Astrocyte of the cerebellum (primary cell): ENCODE data around the gene ZBTB9.
A peak's percentile ranks its signal among the peaks of the same experiment; 100 is the strongest.

Experiments used
- DNase-seq: peaks from one replicate; pipeline ENCODE4 v3.0.0-alpha.2; 2011; ENCODE audit warnings: low read depth
- H3K4me3 ChIP-seq: 2 replicates; pipeline ENCODE4 v1.5.1; 2011; ENCODE audit warnings: mild to moderate bottlenecking, low read depth, low read length, moderate library complexity
- in situ Hi-C: cut with HindIII; loops from 2 replicates; pipeline ENCODE4 v1.10.0; 2017; ENCODE audit warnings: low sequenced_read_pairs
- TF ChIP-seq, protein P1 (sequence below): IDR thresholded peaks from 2 replicates; pipeline ENCODE4 v1.5.1; 2012; ENCODE audit warnings: low read length, low read depth, moderate library complexity, mild to moderate bottlenecking; ENCODE audit errors: missing control alignments

Gene ZBTB9, protein sequence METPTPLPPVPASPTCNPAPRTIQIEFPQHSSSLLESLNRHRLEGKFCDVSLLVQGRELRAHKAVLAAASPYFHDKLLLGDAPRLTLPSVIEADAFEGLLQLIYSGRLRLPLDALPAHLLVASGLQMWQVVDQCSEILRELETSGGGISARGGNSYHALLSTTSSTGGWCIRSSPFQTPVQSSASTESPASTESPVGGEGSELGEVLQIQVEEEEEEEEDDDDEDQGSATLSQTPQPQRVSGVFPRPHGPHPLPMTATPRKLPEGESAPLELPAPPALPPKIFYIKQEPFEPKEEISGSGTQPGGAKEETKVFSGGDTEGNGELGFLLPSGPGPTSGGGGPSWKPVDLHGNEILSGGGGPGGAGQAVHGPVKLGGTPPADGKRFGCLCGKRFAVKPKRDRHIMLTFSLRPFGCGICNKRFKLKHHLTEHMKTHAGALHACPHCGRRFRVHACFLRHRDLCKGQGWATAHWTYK

GRCh38 chr6:33454009-33454946 is at the start of gene ZBTB9:
Gene ZBTB9 (plus strand): TSS chr6:33454576. CDS start chr6:33455101, 525 bp downstream.
- in situ Hi-C loops = no loop called here
- peak within 1 kb of the TSS; percentile 96 for H3K4me3 ChIP-seq
- TF ChIP-seq, protein P1, sequence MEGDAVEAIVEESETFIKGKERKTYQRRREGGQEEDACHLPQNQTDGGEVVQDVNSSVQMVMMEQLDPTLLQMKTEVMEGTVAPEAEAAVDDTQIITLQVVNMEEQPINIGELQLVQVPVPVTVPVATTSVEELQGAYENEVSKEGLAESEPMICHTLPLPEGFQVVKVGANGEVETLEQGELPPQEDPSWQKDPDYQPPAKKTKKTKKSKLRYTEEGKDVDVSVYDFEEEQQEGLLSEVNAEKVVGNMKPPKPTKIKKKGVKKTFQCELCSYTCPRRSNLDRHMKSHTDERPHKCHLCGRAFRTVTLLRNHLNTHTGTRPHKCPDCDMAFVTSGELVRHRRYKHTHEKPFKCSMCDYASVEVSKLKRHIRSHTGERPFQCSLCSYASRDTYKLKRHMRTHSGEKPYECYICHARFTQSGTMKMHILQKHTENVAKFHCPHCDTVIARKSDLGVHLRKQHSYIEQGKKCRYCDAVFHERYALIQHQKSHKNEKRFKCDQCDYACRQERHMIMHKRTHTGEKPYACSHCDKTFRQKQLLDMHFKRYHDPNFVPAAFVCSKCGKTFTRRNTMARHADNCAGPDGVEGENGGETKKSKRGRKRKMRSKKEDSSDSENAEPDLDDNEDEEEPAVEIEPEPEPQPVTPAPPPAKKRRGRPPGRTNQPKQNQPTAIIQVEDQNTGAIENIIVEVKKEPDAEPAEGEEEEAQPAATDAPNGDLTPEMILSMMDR = no peak
- DNase-seq = peak; percentile 82

- H3K4me3 ChIP-seq = no peak overlapping the region
- DNase-seq = no peak
- in situ Hi-C loops = no loop called here
- TF ChIP-seq, protein P1 = no peak
Measured at GRCh38 chr6:33404884-33405283, 49.5 kb upstream of the ZBTB9 start.

DNA sequence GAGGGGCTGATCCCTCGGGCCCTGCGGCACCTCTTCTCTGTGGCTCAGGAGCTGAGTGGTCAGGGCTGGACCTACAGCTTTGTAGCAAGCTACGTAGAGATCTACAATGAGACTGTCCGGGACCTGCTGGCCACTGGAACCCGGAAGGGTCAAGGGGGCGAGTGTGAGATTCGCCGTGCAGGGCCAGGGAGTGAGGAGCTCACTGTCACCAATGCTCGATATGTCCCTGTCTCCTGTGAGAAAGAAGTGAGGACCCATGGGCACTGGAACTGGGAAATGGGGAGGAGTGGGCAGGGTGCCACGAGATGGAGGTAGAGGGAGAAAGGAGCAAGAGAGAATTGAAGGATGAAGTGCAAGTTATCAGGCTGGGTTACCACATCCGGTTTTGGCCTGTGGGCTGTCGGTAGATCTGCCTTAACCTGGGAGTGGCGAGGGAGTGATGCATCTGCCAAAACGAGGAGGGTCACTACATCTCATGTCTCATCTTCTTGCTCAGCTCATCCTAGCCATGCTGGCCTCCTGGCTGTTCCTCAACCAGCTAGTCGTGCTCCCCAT is 48.9 kb upstream of the ZBTB9 start:
- no peak overlapping the region for H3K4me3 ChIP-seq
- in situ Hi-C loops = no loop called here
- TF ChIP-seq, protein P1 = no peak
- DNase-seq = no peak

DNA sequence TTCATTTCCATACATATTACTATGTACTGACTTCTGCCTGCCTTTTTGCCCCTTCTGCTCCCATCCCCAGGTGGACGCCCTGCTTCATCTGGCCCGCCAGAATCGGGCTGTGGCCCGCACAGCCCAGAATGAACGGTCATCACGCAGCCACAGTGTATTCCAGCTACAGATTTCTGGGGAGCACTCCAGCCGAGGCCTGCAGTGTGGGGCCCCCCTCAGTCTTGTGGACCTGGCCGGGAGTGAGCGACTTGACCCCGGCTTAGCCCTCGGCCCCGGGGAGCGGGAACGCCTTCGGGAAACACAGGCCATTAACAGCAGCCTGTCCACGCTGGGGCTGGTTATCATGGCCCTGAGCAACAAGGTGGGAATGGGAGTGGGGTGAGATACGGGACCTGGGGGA is 48.2 kb upstream of the ZBTB9 start:
- in situ Hi-C loops = no loop called here
- no peak for DNase-seq
- no peak overlapping the region for H3K4me3 ChIP-seq
- TF ChIP-seq, protein P1 = no peak

- TF ChIP-seq, protein P1 = peak; percentile 14
Measured at GRCh38 chr6:33407132-33407718, 47.2 kb upstream of the ZBTB9 start.

More at GRCh38 chr6:33407132-33407718, 47.2 kb upstream of the ZBTB9 start:
- in situ Hi-C loops = no loop called here
- DNase-seq = peak; percentile 43
- no peak overlapping the region for H3K4me3 ChIP-seq
